ENCODE measurements around the gene EPHA7. TPM values are rescaled to one million over a fixed set of nuclear protein-coding genes. Genes with fewer than 3 reads are reported as not detected.

Gene EPHA7
- total RNA-seq, 2 experiments from 2014 or later, result not detected

DNA sequence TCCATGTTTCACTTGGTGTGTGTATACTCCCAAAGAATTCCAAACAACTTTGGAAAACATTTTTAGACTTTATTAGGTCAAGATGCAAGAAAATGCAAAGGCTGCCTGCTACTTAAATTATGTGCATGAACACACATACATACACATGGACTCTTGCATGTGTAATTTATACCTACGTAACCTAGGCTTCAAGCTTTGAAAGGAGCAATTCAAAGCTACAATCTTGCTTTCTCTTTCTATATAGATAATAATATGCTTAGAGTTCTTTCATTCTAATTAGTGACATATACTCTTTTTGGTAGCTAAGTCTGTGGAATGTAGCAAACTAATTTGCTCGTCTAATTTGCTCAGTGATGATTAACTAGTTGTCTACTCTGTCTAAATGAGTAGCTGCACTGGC is 146.5 kb downstream of the EPHA7 start:
- Mint-ChIP-seq H3K27ac (no peak overlapping the region), H3K27me3 (no peaks in the 10 kb centered on the region), H3K36me3 (ENCODE audit: low read depth) (no peaks in the 10 kb centered on the region), H3K4me1 (ENCODE audit: low read depth) (no peaks in the 10 kb centered on the region), H3K4me3 (no peak overlapping the region), H3K9me3 (no peaks in the 10 kb centered on the region)
- ATAC-seq, result no peak
- POLR2A ChIA-PET, result no interaction called here
- intact Hi-C loops (cut with micrococcal nuclease), result no loop called here
- no peak for DNase-seq
- CTCF ChIA-PET, result interaction anchor here (1.0 kb wide), 1 partner anchor 17 kb away, joined by 3 read pairs; no protein-coding TSS in a partner anchor
- TF ChIP-seq, protein P1, sequence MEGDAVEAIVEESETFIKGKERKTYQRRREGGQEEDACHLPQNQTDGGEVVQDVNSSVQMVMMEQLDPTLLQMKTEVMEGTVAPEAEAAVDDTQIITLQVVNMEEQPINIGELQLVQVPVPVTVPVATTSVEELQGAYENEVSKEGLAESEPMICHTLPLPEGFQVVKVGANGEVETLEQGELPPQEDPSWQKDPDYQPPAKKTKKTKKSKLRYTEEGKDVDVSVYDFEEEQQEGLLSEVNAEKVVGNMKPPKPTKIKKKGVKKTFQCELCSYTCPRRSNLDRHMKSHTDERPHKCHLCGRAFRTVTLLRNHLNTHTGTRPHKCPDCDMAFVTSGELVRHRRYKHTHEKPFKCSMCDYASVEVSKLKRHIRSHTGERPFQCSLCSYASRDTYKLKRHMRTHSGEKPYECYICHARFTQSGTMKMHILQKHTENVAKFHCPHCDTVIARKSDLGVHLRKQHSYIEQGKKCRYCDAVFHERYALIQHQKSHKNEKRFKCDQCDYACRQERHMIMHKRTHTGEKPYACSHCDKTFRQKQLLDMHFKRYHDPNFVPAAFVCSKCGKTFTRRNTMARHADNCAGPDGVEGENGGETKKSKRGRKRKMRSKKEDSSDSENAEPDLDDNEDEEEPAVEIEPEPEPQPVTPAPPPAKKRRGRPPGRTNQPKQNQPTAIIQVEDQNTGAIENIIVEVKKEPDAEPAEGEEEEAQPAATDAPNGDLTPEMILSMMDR (IDR thresholded peaks at IDR 0.05), result no peak

DNA sequence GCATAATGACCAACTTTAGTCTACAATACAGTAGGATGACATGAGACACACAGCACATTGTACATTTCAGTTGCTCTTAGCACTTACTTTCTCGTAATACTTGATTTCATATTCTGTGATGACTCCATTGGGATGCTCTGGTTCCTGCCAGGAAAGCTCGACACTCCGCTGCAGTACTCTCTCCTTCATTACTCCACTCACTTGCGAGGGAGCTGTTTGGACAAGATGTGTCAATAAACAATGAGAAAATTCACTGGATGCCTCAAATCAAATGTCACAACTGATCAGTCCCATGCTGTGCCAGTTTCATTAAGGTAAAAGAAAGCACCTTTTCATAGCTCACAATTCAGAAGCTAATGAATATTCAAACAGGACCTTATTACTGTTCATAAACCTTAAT is 147.1 kb downstream of the EPHA7 start:
- no peaks in the 10 kb centered on the region for H3K27me3 Mint-ChIP-seq
- ChIA-PET POLR2A (no interaction called here), CTCF (no interaction called here)
- no peaks in the 10 kb centered on the region for H3K9me3 Mint-ChIP-seq
- TF ChIP-seq, protein P1 (IDR thresholded peaks at IDR 0.05), result no peak
- H3K4me3 Mint-ChIP-seq, result no peak overlapping the region
- no peaks in the 10 kb centered on the region for H3K4me1 Mint-ChIP-seq (ENCODE audit: low read depth)
- H3K36me3 Mint-ChIP-seq (ENCODE audit: low read depth), result no peaks in the 10 kb centered on the region
- intact Hi-C loops (cut with micrococcal nuclease), result no loop called here
- DNase-seq, result no peak
- H3K27ac Mint-ChIP-seq, result no peak overlapping the region
- no peak for ATAC-seq

- intact Hi-C loops (cut with micrococcal nuclease), result no loop called here
- POLR2A ChIA-PET, result no interaction called here
- Mint-ChIP-seq H3K36me3 (ENCODE audit: low read depth) (no peaks in the 10 kb centered on the region), H3K4me3 (no peak overlapping the region), H3K27ac (no peak overlapping the region), H3K9me3 (no peaks in the 10 kb centered on the region), H3K27me3 (no peaks in the 10 kb centered on the region), H3K4me1 (ENCODE audit: low read depth) (no peaks in the 10 kb centered on the region)
- ATAC-seq, result no peak
- no peak for DNase-seq
- CTCF ChIA-PET, result no interaction called here
- TF ChIP-seq, protein P1 (IDR thresholded peaks at IDR 0.05), result no peak
Measured at GRCh38 chr6:93266116-93266817, 153.1 kb downstream of the EPHA7 start.

DNA sequence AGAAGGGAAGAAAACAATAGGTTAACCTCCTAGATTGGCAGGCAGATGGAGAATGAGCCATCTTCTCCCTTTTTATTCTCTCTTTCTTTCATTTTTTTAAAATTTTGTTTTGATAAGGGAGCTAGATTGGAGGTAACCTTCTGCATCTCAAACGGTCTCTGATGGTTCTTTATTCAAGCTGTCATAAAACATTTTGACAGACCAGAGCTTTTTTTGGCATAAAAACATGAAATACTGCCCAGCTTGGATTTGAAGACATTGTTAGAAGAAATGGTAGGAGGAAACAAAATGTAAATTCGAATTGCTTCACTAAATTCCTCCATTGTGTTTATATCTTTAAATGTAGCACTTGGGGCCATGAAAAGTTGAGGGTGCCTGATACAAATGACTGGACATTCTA is 158.5 kb downstream of the EPHA7 start:
- H3K9me3 Mint-ChIP-seq, result no peaks in the 10 kb centered on the region
- CTCF ChIA-PET, result no interaction called here
- TF ChIP-seq, protein P1 (IDR thresholded peaks at IDR 0.05), result no peak

GRCh38 chr6:93259332-93259731 is 160.0 kb downstream of the EPHA7 start:
- ChIA-PET POLR2A (no interaction called here), CTCF (no interaction called here)
- no peak overlapping the region for H3K4me3 Mint-ChIP-seq
- no peaks in the 10 kb centered on the region for H3K4me1 Mint-ChIP-seq (ENCODE audit: low read depth)
- DNase-seq (no peak), ATAC-seq (no peak)
- no peak overlapping the region for H3K27ac Mint-ChIP-seq
- no peaks in the 10 kb centered on the region for H3K9me3 Mint-ChIP-seq
- TF ChIP-seq, protein P1 (IDR thresholded peaks at IDR 0.05), result no peak
- intact Hi-C loops (cut with micrococcal nuclease), result no loop called here
- H3K36me3 Mint-ChIP-seq (ENCODE audit: low read depth), result no peaks in the 10 kb centered on the region
- no peaks in the 10 kb centered on the region for H3K27me3 Mint-ChIP-seq

More for the DNA sequence above, 158.5 kb downstream of the EPHA7 start:
- H3K27ac Mint-ChIP-seq, result no peak overlapping the region
- H3K27me3 Mint-ChIP-seq, result no peaks in the 10 kb centered on the region
- ATAC-seq (no peak), DNase-seq (no peak)
- no peak overlapping the region for H3K4me3 Mint-ChIP-seq
- intact Hi-C loops (cut with micrococcal nuclease), result no loop called here
- no peaks in the 10 kb centered on the region for H3K36me3 Mint-ChIP-seq (ENCODE audit: low read depth)
- H3K4me1 Mint-ChIP-seq (ENCODE audit: low read depth), result no peaks in the 10 kb centered on the region
- POLR2A ChIA-PET, result no interaction called here
